HG02852 (cell line): Measurements from ENCODE around the gene MPG.
A peak's percentile ranks its signal among the peaks of the same experiment; 100 is the strongest.

Source experiments
- ATAC-seq: cut with Tn5 transposase; IDR thresholded peaks from one replicate; pipeline ENCODE4 v1.9.1; 2021; ENCODE audit warnings: mild to moderate bottlenecking, moderate library complexity; ENCODE audit not compliant: unreplicated experiment

Gene MPG

DNA sequence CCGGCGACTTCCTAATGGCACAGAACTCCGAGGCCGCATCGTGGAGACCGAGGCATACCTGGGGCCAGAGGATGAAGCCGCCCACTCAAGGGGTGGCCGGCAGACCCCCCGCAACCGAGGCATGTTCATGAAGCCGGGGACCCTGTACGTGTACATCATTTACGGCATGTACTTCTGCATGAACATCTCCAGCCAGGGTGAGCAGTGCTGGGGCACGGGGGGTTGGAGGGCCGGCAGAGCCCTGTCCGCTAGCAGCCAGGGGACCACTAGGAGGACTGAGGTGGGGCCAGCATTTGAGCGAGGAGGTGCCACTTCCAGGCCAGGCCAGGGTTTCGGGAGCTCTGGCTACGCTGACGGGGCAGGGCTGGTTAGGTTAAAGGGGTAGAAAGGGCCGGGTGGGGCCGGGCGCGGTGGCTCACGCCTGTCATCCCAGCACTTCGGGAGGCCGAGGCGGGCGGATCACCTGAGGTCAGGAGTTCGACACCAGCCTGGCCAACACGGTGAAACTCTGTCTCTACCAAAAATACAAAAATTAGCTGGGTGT lies 5.1 kb downstream of the MPG start:
- ATAC-seq = no peak

DNA sequence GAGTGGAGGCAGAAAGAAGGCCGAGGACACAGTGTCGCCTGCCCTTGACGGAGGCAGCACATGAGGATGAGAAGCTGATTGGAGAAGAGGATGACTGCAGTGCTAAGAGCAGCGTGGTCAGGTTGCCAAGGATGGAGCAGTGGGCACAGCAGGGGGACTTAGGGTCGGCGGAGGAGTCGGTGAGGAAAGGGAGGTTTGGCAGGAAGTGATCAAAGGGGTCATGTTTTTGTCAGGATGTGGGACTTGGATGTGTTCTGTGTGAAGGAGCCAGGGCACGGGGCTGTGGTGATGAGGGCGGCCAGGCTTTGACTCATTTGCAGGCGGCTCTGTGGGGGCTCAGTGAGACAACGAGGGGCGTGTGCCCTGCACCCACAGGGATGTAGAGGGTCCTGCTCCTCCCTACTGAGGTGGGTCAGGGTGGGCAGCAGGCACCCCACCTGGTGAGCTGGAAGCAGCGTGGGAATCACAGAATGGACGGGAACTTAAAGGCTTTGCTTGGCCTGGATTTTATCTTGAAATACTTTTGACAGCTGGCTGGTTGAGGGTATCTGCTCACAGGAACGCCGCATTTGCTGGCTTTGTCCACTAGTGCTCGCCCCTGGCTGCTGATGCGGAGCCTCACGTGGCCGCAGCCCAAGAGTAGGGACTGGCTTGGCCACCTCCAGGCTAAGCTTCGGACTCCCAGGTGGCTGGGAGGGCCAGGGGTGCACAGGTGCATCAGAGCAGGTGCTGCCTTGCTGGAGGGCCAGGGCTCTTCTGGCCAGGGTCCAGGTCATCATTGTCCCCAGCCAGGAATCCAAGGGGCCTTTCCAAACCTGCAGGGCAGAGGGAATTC lies 6.0 kb downstream of the MPG start:
- ATAC-seq = no peak

DNA sequence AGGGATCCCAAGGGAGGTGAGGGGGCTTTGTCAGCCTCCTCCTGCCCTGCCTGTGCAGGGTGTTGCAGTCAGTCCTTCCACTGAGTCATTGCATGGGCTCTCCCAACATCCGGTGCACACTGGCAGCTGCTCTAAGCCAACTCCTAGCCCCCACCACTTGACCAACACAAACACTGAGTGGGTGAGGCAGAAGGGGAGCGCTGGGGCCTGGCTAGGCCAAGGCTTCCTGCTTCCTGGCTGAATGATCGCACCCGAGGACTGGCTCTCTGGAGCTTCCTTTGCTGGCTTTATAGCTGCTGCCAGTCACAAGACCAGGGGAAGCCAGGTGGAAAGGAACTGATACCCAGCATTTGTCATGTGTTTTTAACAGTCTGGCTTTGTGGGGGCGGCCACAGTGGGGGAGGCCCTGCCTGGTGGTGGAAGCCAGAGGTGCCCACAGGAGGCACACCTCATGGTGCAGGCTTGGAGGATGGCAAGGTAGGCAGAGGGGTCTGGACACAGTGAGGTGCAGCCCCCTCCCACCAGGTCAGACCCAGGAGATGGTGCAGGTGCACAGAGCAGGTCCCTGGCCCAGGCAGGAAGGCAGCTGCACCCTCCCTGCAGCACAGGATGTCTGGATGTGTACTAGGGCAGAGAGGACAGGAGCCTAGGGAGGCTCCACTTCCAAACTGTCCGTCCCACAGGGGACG lies 6.8 kb downstream of the MPG start:
- ATAC-seq = peak; percentile 43

DNA sequence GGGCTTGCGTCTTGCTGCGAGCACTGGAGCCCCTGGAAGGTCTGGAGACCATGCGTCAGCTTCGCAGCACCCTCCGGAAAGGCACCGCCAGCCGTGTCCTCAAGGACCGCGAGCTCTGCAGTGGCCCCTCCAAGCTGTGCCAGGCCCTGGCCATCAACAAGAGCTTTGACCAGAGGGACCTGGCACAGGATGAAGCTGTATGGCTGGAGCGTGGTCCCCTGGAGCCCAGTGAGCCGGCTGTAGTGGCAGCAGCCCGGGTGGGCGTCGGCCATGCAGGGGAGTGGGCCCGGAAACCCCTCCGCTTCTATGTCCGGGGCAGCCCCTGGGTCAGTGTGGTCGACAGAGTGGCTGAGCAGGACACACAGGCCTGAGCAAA lies 7.4 kb downstream of the MPG start:
- no peak for ATAC-seq

DNA sequence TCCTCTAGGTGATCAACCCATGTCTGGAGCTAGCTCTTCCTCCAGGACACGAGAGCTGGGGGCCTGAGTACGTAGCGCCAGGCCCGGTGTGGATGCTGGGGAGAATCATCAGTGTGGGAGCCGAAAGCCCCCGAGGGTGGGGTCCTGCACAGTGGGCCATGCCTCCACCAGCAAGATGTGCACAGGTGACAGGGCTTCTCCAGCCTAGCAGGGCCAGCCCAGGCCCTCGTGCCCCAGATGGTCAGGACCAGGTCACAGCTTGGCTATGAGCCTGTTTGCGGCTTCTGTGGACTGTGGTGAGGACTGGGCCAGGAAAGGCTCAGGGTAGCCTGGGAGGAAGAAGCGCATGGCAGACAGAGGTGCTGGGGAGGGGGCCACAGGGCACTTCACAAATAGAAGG lies 7.8 kb downstream of the MPG start:
- ATAC-seq = no peak

DNA sequence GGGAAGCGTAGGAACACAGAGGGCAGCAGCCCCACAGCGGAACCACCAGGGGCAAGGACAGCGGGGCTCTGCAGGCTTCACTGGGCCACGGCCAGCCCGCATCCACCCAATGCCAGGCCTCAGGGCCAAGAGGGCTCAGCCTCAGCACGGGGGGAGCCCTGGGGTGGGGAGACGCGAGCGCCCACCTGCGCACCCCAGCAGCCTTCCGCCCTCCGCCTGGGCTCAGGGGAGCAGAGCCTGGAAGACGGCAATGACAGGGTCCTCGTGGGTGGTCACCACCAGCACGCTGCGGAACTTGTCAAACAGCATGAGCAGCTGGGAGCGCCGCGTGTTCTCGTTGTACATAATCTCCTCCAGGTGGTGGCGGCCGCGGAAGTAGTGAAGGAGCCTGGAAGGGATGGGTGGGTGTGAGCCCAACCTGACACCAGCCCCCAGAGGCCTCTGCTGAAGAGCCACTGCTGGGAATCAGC lies 8.5 kb downstream of the MPG start:
- no peak for ATAC-seq

DNA sequence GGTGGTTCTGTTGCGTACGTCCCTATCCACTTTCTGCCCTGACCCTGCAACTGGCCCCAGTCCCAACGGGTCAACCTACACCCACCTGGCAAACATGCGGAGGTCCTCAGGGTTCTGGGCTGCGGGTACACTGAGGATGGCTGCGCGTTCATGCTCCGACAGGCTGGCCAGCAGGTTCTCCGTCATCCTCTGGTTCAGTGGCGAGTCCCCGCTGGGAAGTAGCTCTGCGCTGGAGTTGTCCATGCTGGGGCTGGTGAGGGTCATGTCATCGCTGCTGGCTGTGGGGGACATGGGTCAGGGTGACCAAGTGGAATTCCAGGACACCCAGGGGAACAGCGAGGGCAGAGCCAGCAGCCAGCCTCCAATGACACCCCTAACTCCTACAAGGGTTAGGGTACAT lies 10.6 kb downstream of the MPG start:
- no peak for ATAC-seq

DNA sequence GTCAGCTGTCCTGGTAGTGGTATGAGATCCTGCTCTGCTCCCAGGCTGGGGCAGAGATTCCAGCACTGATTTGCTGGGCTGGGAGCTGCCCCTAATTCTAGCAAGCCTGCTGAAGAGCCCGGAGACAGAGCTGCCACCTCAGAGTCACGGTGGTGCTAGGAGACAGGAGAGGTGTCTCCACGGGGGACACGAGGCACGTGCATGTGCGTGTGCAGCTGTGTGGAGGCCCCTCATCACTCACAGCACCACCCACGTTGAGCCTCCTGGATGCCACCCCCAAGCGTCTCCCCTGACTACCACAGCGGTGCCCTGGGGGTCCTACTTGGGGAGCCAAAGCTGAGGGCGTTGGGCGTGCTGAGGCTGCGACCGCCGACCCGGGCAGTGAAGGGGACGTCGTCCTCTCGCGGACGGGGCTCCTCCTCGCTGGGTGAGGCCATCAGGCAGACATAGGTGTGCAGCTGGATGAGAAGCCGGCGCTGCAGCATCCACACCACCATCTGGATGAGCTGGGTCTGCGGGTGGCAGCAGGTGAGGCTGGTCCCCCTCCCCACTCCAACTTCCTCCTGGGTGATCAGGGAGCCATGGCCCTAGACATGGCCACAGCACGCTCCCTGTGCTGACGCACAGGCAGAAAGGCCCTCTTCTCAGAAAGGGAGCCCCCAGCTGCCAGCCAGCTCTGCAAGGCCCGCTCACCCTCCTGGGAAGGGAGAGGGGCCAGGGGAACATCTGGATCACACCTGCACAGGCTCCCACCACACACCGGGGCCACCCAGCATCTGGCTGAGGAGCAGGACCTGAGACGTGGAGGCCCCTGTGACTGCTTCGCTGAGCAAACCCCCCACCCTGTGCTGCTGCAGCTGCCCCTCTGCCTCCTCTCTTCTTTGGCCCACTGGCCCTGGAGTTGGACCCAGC lies 11.6 kb downstream of the MPG start:
- no peak for ATAC-seq

DNA sequence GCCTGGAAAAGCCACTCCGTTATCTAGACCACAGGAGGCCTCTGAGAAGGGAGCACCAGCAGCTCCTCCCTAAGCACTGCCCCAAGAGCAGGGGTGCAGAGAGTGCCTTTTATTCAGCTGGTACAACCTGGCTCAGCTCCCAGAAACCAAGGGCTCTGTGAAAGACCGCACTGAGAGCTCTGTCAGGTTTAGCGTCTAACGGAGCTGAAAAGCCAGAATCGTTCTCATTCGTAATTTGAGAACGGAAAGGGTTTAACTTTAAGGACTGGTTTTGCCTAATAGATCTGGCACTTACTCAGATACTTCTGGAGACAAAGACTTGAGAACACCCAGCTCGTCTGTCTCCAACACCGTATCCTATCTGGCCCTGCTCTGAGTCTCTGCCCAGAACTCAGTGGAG lies 13.5 kb downstream of the MPG start:
- ATAC-seq = no peak

DNA sequence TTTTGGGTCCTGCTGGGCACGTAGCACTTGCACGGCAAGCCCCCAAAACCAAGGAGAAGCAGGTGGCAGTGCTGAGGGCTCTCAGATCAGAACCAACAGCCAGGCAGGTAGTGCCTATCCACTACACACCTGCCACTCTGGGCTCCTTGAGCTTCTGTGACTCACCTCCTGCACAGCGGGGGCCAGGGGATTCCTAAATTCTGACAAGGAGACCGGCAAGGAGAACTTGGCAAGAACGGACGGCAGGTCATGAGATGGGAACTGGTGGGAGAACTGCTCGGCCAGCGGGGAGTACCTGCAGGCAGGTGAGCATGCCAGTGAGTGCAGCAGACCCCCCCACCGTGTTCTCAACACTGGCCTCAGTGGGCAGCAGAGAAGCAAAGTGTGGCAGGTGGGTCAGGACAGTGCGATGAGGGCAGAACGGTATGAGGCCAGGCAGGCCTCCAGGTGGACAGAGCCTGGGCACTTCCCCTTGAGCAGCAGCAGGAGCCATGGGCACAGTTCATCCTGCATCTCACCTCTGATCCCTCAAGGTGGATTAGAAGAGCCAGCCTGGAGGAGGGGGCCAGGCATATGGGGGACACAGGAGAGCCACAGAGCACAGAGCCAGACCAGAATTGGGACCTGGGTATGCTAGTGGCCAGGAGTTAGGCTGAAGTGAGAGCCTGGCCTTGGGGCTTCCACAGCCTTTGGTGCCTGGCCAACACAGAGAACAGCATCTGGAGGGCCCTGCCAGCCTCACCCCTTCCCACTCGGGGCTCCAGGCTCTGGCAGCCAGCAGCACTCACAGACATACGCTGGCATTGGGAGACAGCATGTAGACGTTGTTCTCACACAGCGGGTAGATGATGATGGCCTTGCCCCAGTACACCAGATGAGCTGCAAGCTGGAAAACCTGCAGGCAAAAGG lies 14.7 kb downstream of the MPG start:
- ATAC-seq = no peak

DNA sequence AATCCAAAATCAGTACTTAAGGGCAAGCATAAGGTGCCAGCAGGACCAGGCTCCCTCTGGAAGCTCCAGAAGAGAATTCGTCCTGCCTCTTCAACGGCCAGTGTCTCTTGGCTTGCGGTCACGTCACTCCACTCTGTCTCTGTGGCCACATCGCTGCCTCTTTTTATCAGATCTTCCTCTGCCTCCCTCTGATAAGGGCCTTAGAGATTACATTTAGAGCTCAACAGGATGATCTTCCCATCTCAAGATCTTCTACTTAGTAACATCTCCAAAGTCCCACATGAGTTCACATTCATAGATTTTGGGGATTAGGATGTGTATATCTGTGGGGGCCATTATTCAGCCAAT lies 16.9 kb downstream of the MPG start:
- no peak for ATAC-seq

DNA sequence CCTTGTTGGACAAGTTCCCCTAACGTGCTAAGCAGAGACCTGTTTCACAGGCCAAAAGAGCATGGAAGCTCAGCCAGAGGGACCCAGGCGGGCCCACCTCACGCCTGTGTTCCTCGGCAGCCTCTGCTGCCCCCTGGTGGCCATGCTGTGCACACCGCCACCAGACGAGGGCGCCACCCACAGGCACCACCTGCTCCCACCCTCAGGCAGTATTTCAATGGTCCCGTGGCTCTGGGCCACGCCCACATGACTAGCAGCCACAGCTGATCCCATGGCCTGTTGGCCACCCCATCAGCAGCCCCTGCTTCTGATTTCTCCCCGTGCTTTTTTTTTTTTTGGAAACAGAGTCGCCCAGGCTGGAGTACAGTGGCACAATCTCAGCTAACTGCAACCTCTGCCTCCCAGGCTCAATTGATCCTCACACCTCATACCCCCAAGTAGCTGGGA lies 18.9 kb downstream of the MPG start:
- no peak for ATAC-seq

DNA sequence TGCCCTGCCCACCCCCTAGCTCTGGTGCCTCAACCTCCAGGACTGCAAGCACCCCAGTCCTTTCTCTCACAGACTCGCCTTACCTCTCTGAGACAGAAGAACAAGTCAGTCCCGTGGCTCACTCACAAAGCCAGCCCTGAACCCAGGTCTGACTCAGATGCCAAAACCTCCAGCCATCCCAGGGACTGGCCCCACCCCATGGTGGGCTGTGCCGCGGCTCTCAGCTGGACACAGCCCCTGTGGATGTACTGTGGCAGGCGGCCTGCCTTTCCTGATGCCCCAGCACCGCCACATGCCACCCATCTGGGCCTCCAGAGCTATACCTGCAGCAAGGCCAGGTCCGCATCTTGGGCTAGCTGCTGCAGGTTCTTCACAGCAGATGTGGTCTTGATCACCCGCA lies 19.8 kb downstream of the MPG start:
- no peak for ATAC-seq

DNA sequence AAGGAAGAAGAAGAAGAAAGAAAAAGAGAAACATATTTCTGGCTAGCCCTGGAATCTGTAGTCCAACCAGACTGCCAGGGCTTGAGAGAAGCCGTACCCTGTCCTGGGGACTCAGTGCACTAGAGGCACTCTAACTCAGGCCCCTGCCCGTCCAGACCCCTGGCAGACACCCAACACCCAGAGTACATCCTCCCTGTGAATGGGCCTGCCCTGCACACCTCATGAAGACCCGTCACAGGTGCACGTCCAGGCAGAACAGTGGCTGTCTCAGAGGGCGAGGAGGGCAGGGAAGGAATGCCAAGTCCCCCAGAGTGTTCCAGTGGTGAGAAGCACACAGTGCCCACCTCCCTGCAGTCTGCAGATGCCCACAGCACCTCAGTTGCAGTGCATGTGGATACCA lies 23.0 kb downstream of the MPG start:
- no peak for ATAC-seq

DNA sequence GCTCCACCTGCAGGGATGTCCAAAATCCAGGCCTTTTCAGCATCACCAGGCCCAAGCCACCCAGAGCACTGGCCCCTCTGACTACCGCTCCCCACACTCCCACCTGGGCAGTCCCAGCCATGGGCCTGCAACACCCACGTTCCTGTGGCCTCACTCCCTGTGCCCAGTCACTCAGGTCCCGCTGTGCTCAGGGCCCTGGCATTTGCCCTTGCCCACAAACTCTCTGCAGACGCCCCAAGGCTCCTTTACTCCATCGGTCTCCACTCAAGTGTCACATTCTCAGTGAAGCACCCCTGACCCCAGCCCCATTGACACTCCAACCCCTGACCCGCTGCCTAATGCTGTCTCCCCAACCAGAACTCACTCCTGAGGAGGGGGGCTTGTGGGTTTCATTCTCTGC lies 23.6 kb downstream of the MPG start:
- ATAC-seq = no peak

DNA sequence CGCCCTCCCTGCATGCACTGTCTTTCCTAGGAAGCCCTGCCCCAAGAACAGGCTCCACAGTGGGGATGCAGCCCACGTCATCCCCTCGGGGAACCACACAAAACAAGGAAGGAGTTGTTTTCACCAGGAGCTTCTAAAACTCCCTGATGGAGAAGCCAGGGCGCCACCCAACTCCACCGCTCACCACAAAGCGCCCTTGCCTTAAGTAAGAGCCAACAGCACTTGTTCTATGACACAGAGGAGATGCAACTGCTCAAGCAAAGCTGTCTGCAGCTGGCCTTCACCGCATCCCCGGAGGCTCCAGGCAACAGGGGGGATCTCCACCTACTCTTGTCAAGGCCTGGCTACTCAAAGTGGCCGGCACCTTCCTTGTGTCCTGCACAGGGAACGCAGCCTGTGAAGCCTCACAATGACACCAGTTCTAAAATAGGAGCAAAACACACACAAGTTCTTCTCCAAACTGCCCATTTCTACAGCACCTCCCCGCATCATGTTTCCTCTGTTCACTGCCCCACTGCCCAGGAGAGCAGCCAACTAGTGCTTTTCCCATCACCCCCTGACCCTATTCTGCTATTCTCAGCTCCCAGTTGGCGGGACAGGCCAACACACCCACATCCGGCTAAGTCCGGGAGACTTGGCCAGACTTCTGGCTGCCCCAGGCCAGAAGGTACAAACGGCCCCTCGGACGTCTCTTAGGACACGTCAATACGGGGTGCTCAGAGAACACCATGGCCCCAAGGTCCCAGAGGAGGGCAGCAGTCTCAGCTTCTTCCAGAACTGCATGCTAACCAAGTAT lies 24.2 kb downstream of the MPG start:
- no peak for ATAC-seq

DNA sequence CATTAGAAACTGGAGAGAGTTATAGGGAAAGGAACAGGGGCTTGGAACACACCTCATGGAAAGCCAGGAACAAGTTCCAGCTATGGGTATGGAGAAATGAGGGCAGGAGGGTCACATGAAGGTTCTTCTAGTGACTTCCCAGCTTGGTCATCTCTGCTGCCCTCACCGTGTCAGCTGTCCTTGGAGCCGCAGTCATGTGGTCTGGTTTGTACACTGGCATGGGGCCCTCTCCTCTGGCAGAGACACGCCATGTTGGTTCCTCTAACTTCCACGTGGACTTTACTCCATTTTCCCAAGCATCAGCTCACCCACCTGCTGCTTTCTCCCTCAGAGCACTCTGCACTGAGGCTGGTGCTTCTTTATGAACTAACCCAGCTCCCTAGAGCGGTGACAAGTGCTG lies 26.3 kb downstream of the MPG start:
- no peak for ATAC-seq

DNA sequence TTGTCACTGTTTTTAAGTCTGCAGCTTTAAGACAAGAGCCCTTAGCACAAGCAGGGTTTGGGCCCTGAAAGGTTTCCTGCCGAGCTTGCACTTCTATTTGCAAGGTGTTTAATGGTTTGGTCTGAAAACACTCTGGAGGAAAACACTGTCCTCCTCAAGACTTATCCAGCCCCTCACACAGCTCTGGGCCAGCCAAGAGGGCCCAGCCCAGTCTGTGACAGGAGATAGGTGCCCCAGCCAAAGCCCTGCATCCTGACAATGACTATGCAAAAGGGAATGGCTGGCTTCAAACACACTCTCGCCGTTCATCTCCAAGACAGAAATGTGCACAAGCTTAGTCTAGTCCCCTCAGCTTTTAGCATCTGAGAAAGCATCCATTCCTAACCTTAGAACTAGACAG lies 26.9 kb downstream of the MPG start:
- ATAC-seq = no peak

DNA sequence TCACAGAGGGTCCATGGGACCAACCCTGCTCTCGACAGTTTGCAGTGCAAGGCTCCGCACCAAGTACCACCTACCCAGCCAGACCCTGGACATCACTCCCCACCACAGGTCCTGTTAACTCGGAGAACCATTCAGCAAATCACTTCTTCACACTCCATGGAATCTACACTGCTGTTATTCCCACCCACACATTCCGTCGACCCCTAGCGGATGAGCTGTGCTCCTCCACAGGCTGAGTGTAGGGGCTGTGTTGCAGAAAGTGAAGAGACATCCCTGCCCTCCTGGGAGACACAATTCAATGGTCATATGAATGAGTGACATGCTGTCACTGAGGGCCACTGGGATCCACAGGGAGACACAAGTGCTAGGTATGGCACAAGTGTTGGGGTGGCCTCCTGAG lies 27.5 kb downstream of the MPG start:
- ATAC-seq = no peak
